ENCODE results near the gene TTLL11.

TTLL11 gene

GRCh38 chr9:122112238-122112637, 19.1 kb upstream of the TTLL11 start:
- DNase-seq (ENCODE audit: low spot score) = no peak

GRCh38 chr9:122111413-122112085, 18.4 kb upstream of the TTLL11 start:
- no peak for DNase-seq (ENCODE audit: low spot score)
- no peak for TF ChIP-seq CTCF (IDR thresholded peaks at IDR 0.05; ENCODE audit: extremely low read depth, missing control alignments)

More at GRCh38 chr9:122112238-122112637, 19.1 kb upstream of the TTLL11 start:
- TF ChIP-seq CTCF (IDR thresholded peaks at IDR 0.05; ENCODE audit: extremely low read depth, missing control alignments) = no peak

- no peak for TF ChIP-seq CTCF (IDR thresholded peaks at IDR 0.05; ENCODE audit: extremely low read depth, missing control alignments)
- DNase-seq (ENCODE audit: low spot score) = no peak
Measured at GRCh38 chr9:122110100-122110833, 17.2 kb upstream of the TTLL11 start.

GRCh38 chr9:122109035-122109813, 16.1 kb upstream of the TTLL11 start:
- DNase-seq (ENCODE audit: low spot score) = no peak
- TF ChIP-seq CTCF (IDR thresholded peaks at IDR 0.05; ENCODE audit: extremely low read depth, missing control alignments) = no peak

GRCh38 chr9:122107291-122107805, 14.2 kb upstream of the TTLL11 start:
- TF ChIP-seq CTCF (IDR thresholded peaks at IDR 0.05; ENCODE audit: extremely low read depth, missing control alignments) = no peak
- DNase-seq (ENCODE audit: low spot score) = no peak

GRCh38 chr9:122106576-122106975, 13.5 kb upstream of the TTLL11 start:
- TF ChIP-seq CTCF (IDR thresholded peaks at IDR 0.05; ENCODE audit: extremely low read depth, missing control alignments) = no peak
- no peak for DNase-seq (ENCODE audit: low spot score)
